ENCODE results near the gene GSE1.

GRCh38 chr16:85724936-85725335, 111.8 kb downstream of the GSE1 start:
- TF ChIP-seq CTCF (optimal IDR thresholded peaks at IDR 0.05 in 1 of 3, IDR thresholded peaks at IDR 0.05 in 1 of 3, conservative IDR thresholded peaks at IDR 0.05 in 1 of 3; ENCODE audit: extremely low read depth in 1 of 3, insufficient read depth in 2 of 3, low read length in 3 of 3): no peak
- TF ChIP-seq EZH2 (IDR thresholded peaks at IDR 0.05; ENCODE audit: low read length): no peak

Measured in keratinocyte (primary cell).